HCT116 (cell line): ENCODE data around the gene PDE6D.

Experiments used
- ATF3 ChIP-seq: IDR thresholded peaks from 2 replicates; pipeline ENCODE4 v1.6.1; 2012
- CTCF ChIP-seq, 3 experiments: fragments of 200-600 bp in 1 of 3; sonication (generic) in 1 of 3; IDR thresholded peaks in 2 of 3; conservative IDR thresholded peaks in 1 of 3; 2 replicates each; pipeline ENCODE4 v1.5.1; 2012 to 2017; ENCODE audit warnings: low read depth in 2 of 3, low read length in 2 of 3, antibody characterized with exemption in 1 of 3, borderline replicate concordance in 1 of 3, control low read depth in 1 of 3, mild to moderate bottlenecking in 1 of 3, mixed read lengths in 1 of 3, mixed run types in 1 of 3, moderate library complexity in 1 of 3; ENCODE audit not compliant: insufficient read depth in 1 of 3
- EZH2 ChIP-seq: fragments of 200-600 bp; sonication (generic); IDR thresholded peaks from 2 replicates; pipeline ENCODE4 v1.6.1; 2017; ENCODE audit warnings: antibody characterized with exemption, mixed run types
- EZH2phosphoT487 ChIP-seq: fragments of 200-600 bp; IDR thresholded peaks from 2 replicates; pipeline ENCODE4 v1.6.1; 2018; ENCODE audit warnings: antibody characterized with exemption, borderline replicate concordance
- JUND ChIP-seq: IDR thresholded peaks from 2 replicates; pipeline ENCODE4 v1.6.1; 2012
- MAX ChIP-seq: IDR thresholded peaks from 2 replicates; pipeline ENCODE4 v1.6.1; 2012
- POLR2A ChIP-seq: IDR thresholded peaks from 2 replicates; pipeline ENCODE4 v1.7.0; 2011; ENCODE audit warnings: borderline replicate concordance; ENCODE audit not compliant: insufficient read depth, insufficient read length; ENCODE audit errors: extremely low read depth
- POLR2AphosphoS5 ChIP-seq: IDR thresholded peaks from 2 replicates; pipeline ENCODE4 v1.6.1; 2011; ENCODE audit warnings: mild to moderate bottlenecking, low read depth, low read length, moderate library complexity
- ZBTB33 ChIP-seq: IDR thresholded peaks from 2 replicates; pipeline ENCODE4 v1.6.1; 2011; ENCODE audit warnings: mild to moderate bottlenecking, low read length, moderate library complexity; ENCODE audit not compliant: insufficient replicate concordance; ENCODE audit errors: extremely low read depth

- no peak for TF ChIP-seq POLR2AphosphoS5
- no peak for TF ChIP-seq EZH2phosphoT487
- TF ChIP-seq POLR2A, result no peak
- TF ChIP-seq MAX, result no peak
- no peak for TF ChIP-seq JUND
- no peak for TF ChIP-seq ATF3
- TF ChIP-seq CTCF (IDR thresholded peaks at IDR 0.05 in 2 of 3, conservative IDR thresholded peaks at IDR 0.05 in 1 of 3; ENCODE audit: borderline replicate concordance in 1 of 3, insufficient read depth in 1 of 3, low read depth in 2 of 3, low read length in 2 of 3), result no peak; a peak in 1 of 6 replicates
- no peak for TF ChIP-seq EZH2
- no peak for TF ChIP-seq ZBTB33
Measured at GRCh38 chr2:231786917-231787292, 5.8 kb upstream of the PDE6D start.
